ENCODE results near the gene GOLM1. TPM values are rescaled to one million over a fixed set of nuclear protein-coding genes. Genes with fewer than 3 reads are reported as not detected.

GOLM1 gene
- total RNA-seq, 1 experiment from 2014 or later, result 75.1 TPM

DNA sequence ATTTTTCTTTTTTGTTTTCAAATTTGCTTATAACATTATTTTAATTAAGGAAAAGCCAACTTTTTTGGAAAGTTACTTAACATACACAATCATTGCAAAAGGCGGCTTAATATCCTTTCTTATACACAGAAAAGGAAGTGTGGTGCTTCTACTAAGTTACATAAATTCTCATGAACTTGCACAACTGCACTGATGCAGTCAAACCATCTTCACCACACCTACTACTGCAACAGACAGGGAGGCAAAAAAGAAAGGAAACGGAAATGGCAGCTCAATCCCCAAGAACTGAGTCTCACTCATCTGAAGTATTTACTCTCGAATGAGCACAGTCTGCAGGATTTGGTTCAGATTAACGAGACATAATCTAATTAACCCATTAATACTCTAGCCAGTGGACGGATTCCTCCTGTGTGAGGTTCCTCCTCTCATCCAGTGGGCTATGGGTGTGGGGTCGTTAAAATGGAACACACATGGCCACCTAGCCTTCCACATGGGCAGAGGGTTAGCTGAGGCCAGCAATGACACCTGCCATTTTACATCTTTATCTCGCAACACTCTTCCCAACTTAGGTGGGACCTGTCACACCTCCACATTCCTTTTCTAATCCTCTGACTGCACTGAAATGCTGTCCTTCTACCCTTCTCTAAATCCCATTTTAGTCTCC, 30.0 kb downstream of the GOLM1 start:
- POLR2A ChIA-PET, result no interaction called here
- no peaks in the 10 kb centered on the region for H3K36me3 Mint-ChIP-seq
- H3K4me3 Mint-ChIP-seq, result no peak overlapping the region
- CTCF ChIA-PET, result no interaction called here
- TF ChIP-seq TEAD1 (CRISPR knock-in tag; IDR thresholded peaks at IDR 0.05), result no peak
- H3K27ac Mint-ChIP-seq, result peak overlapping the region; percentile 19; the same call in 1 of the 2 replicates
- H3K27me3 Mint-ChIP-seq (ENCODE audit: low read depth), result no peaks in the 10 kb centered on the region
- no peaks in the 10 kb centered on the region for H3K9me3 Mint-ChIP-seq
- ATAC-seq (no peak), DNase-seq (ENCODE audit: low spot score) (no peak)
- peaks cover 16% of the 10 kb centered on the region for H3K4me1 Mint-ChIP-seq

DNA sequence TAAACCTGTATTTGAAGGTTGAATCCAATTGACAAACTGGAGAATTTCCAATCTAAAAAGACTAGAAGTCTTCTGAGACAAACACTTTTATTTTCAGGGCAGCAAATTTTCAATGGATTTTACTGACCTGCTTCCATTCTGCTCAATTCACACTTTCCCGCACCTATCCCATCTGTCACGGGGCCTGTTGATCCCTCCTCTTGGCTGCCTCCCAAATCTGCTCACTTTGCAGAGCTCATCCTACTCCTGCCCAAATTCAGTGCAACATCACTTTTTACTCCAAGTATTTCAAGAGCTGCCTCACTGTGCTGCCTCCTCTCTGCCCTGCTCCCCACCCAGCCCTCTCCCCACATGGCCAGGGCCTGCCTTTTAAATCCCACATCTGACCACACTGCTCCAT, 35.1 kb downstream of the GOLM1 start:
- Mint-ChIP-seq H3K9me3 (no peaks in the 10 kb centered on the region), H3K27ac (peak overlapping the region; percentile 83), H3K36me3 (peaks cover 1% of the 10 kb centered on the region), H3K4me3 (no peak overlapping the region), H3K4me1 (peaks cover 37% of the 10 kb centered on the region), H3K27me3 (ENCODE audit: low read depth) (no peaks in the 10 kb centered on the region)
- TF ChIP-seq SP1 (CRISPR knock-in tag; conservative IDR thresholded peaks at IDR 0.05) (no peak), JAZF1 (CRISPR knock-in tag; IDR thresholded peaks at IDR 0.05) (no peak), JUN (CRISPR knock-in tag; IDR thresholded peaks at IDR 0.05) (no peak), MYBL2 (CRISPR knock-in tag; IDR thresholded peaks at IDR 0.05) (no peak), ZNF317 (CRISPR knock-in tag; IDR thresholded peaks at IDR 0.05; ENCODE audit: borderline replicate concordance, low read depth) (no peak), NR2C2 (CRISPR knock-in tag; IDR thresholded peaks at IDR 0.05) (no peak), ZNF416 (CRISPR knock-in tag; IDR thresholded peaks at IDR 0.05) (no peak), ZNF121 (CRISPR knock-in tag; IDR thresholded peaks at IDR 0.05) (no peak), RORB (CRISPR knock-in tag; IDR thresholded peaks at IDR 0.05) (no peak), NR3C1 (CRISPR knock-in tag; conservative IDR thresholded peaks at IDR 0.05; ENCODE audit: low read depth) (no peak), EMX1 (CRISPR knock-in tag; IDR thresholded peaks at IDR 0.05) (no peak), TEAD4 (CRISPR knock-in tag; IDR thresholded peaks at IDR 0.05) (no peak)
- TF ChIP-seq, protein P1, sequence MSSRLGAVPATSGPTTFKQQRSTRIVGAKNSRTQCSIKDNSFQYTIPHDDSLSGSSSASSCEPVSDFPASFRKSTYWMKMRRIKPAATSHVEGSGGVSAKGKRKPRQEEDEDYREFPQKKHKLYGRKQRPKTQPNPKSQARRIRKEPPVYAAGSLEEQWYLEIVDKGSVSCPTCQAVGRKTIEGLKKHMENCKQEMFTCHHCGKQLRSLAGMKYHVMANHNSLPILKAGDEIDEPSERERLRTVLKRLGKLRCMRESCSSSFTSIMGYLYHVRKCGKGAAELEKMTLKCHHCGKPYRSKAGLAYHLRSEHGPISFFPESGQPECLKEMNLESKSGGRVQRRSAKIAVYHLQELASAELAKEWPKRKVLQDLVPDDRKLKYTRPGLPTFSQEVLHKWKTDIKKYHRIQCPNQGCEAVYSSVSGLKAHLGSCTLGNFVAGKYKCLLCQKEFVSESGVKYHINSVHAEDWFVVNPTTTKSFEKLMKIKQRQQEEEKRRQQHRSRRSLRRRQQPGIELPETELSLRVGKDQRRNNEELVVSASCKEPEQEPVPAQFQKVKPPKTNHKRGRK (CRISPR knock-in tag; IDR thresholded peaks at IDR 0.05; ENCODE audit: borderline replicate concordance), result no peak
- TF ChIP-seq, protein P2, sequence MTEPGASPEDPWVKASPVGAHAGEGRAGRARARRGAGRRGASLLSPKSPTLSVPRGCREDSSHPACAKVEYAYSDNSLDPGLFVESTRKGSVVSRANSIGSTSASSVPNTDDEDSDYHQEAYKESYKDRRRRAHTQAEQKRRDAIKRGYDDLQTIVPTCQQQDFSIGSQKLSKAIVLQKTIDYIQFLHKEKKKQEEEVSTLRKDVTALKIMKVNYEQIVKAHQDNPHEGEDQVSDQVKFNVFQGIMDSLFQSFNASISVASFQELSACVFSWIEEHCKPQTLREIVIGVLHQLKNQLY (CRISPR knock-in tag; IDR thresholded peaks at IDR 0.05), result no peak
- TF ChIP-seq, protein P3, sequence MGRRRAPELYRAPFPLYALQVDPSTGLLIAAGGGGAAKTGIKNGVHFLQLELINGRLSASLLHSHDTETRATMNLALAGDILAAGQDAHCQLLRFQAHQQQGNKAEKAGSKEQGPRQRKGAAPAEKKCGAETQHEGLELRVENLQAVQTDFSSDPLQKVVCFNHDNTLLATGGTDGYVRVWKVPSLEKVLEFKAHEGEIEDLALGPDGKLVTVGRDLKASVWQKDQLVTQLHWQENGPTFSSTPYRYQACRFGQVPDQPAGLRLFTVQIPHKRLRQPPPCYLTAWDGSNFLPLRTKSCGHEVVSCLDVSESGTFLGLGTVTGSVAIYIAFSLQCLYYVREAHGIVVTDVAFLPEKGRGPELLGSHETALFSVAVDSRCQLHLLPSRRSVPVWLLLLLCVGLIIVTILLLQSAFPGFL (CRISPR knock-in tag; IDR thresholded peaks at IDR 0.05; ENCODE audit: borderline replicate concordance), result no peak
- TF ChIP-seq, protein P4, sequence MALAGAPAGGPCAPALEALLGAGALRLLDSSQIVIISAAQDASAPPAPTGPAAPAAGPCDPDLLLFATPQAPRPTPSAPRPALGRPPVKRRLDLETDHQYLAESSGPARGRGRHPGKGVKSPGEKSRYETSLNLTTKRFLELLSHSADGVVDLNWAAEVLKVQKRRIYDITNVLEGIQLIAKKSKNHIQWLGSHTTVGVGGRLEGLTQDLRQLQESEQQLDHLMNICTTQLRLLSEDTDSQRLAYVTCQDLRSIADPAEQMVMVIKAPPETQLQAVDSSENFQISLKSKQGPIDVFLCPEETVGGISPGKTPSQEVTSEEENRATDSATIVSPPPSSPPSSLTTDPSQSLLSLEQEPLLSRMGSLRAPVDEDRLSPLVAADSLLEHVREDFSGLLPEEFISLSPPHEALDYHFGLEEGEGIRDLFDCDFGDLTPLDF (CRISPR knock-in tag; IDR thresholded peaks at IDR 0.05), result no peak
- TF ChIP-seq, protein P5, sequence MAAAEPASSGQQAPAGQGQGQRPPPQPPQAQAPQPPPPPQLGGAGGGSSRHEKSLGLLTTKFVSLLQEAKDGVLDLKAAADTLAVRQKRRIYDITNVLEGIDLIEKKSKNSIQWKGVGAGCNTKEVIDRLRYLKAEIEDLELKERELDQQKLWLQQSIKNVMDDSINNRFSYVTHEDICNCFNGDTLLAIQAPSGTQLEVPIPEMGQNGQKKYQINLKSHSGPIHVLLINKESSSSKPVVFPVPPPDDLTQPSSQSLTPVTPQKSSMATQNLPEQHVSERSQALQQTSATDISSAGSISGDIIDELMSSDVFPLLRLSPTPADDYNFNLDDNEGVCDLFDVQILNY (CRISPR knock-in tag; IDR thresholded peaks at IDR 0.05), result no peak
- ATAC-seq (no peak), DNase-seq (ENCODE audit: low spot score) (no peak)
- CTCF ChIA-PET, result interaction anchor here (2.1 kb wide), 1 partner anchor 138 kb away, joined by 6 read pairs; no protein-coding TSS in a partner anchor
- POLR2A ChIA-PET, result no interaction called here
